HUES48 (cell line): Measurements from ENCODE around the gene LRRFIP1.

Source experiments
- H3K27ac ChIP-seq: one replicate; pipeline ENCODE4 v1.7.0; 2013; ENCODE audit warnings: low read depth, low read length, inconsistent platforms
- H3K27me3 ChIP-seq: 2 replicates; pipeline ENCODE4 v1.6.1; 2013; ENCODE audit warnings: mild to moderate bottlenecking, low read length; ENCODE audit not compliant: control insufficient read depth, insufficient read depth
- H3K36me3 ChIP-seq: 2 replicates; pipeline ENCODE4 v1.6.1; 2013; ENCODE audit warnings: low read length; ENCODE audit not compliant: control insufficient read depth, insufficient read depth
- H3K4me1 ChIP-seq: 2 replicates; pipeline ENCODE4 v1.6.1; 2013; ENCODE audit warnings: mild to moderate bottlenecking, low read length; ENCODE audit not compliant: control insufficient read depth, insufficient read depth
- H3K4me3 ChIP-seq: 2 replicates; pipeline ENCODE4 v1.5.1; 2013; ENCODE audit warnings: mild to moderate bottlenecking, low read depth, low read length
- H3K9ac ChIP-seq: 2 replicates; pipeline ENCODE4 v1.6.1; 2013; ENCODE audit warnings: mild to moderate bottlenecking, low read depth, low read length, moderate library complexity
- H3K9me3 ChIP-seq: 2 replicates; pipeline ENCODE4 v1.6.1; 2013; ENCODE audit warnings: low read length; ENCODE audit not compliant: control insufficient read depth, insufficient read depth

LRRFIP1 gene

GRCh38 chr2:237701859-237702390 is 74.5 kb downstream of the LRRFIP1 start:
- no peaks in the 10 kb centered on the region for H3K27me3 ChIP-seq
- no peaks in the 10 kb centered on the region for H3K36me3 ChIP-seq
- peak overlapping the region; percentile 74 for H3K27ac ChIP-seq
- H3K4me1 ChIP-seq, result peaks cover 42% of the 10 kb centered on the region
- H3K9me3 ChIP-seq, result no peaks in the 10 kb centered on the region
- H3K4me3 ChIP-seq, result peak overlapping the region; percentile 1; the same call in 1 of the 2 replicates
- peak overlapping the region; percentile 15; the same call in 1 of the 2 replicates for H3K9ac ChIP-seq

DNA sequence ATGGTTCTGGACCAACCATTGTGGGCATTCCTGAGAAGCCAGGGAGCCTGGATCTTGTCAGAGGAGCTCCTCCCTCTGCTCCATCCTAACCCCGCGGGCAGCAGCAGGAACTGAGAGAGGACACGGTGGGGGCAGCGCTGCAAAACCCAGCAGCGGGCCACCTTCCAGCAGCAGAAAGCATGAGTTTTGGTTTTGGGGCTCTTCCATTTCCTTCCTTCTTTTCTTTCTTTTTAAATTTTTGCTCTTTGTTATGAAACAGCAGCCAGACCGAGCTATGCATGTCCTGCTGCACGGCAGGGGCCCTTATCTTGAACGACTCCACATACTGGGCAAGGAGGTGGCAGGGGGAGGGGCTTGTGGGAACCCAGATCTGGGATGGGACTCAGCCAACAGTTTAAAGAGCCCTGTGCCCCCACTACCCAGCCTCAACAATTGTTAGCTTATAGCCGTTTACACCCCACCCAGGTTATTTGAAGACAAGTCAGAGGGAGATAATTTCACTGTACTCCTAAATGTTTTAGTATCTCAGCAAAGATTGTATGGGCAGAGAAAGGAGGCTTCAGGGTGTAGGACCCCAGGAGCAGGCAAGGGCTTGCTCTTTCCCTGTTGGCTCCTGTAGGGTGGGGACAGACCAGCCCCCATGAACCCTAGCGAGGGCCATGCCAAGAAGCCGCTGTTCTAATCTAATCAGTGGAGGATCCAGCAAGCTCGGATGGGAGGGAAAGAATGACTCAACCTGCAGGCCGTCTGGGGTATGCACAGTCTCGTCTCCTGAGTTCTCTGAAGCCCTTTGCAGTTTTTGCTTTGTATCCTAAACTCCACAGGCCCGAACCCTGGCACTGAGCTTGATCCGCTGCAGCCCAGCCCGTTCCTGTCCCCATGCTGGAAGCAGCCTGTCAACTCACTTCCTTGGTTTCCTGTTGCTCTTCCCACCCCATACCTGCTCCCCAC is 75.3 kb downstream of the LRRFIP1 start:
- H3K9ac ChIP-seq, result peak overlapping the region; percentile 15

DNA sequence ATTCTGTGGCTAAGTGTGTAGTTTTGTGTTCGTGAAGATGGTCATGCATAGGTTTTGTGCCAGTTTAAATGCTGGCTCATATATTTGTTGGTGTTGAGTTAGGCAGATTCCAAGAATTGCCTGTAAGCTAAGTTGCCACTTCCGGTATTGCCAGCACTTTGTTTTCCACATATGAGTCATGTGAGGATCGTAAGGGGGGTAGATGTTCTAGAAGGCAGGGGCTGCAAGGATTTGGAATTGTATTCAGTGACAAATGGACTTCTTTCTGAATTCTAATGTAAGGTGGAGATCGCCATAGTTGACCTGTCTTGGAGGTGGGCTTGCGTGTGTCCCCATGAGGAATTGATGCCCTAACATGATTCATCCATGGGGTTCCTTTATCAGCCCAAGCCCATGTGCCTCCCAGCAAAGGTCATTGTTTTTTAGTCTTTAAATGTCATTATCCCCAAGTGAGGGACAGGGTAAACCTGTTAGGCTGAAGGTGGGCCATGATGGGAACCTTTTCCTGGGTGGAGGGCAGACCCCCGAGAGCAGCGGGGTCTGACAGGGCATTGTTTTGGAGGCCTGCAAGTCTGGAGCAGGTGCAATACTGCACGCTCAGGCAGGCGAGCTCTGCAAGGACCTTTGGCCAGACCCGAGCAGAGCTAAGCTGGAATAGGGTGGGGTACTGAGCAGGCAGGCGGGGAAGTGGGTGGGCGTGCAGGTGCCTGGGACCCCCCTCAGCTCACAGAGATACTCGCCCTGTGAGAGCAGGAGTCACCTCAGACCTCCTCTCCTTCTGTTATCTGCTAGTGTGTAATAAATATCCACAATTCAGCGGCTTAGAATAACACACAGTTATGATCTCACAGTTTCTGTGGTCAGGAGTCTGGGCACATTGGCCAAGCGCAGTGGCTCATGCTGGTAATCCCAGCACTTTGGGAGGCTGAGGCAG is 77.4 kb downstream of the LRRFIP1 start:
- H3K27ac ChIP-seq, result no peak overlapping the region
- peaks cover 41% of the 10 kb centered on the region for H3K4me1 ChIP-seq
- no peak overlapping the region for H3K9ac ChIP-seq
- no peaks in the 10 kb centered on the region for H3K9me3 ChIP-seq
- peaks cover 9% of the 10 kb centered on the region; the same call in 1 of the 2 replicates for H3K36me3 ChIP-seq
- H3K27me3 ChIP-seq, result no peaks in the 10 kb centered on the region
- H3K4me3 ChIP-seq, result no peak overlapping the region

More for the DNA sequence above, 75.3 kb downstream of the LRRFIP1 start:
- Histone ChIP-seq H3K36me3 (no peaks in the 10 kb centered on the region), H3K4me3 (peak overlapping the region; percentile 1), H3K9me3 (no peaks in the 10 kb centered on the region), H3K27me3 (no peaks in the 10 kb centered on the region), H3K4me1 (peaks cover 42% of the 10 kb centered on the region), H3K27ac (peak overlapping the region; percentile 74)

GRCh38 chr2:237706257-237706656 is 78.9 kb downstream of the LRRFIP1 start:
- Histone ChIP-seq H3K4me1 (peaks cover 26% of the 10 kb centered on the region), H3K27me3 (no peaks in the 10 kb centered on the region), H3K9ac (no peak overlapping the region), H3K4me3 (no peak overlapping the region), H3K36me3 (peaks cover 9% of the 10 kb centered on the region; the same call in 1 of the 2 replicates), H3K9me3 (no peaks in the 10 kb centered on the region), H3K27ac (no peak overlapping the region)

DNA sequence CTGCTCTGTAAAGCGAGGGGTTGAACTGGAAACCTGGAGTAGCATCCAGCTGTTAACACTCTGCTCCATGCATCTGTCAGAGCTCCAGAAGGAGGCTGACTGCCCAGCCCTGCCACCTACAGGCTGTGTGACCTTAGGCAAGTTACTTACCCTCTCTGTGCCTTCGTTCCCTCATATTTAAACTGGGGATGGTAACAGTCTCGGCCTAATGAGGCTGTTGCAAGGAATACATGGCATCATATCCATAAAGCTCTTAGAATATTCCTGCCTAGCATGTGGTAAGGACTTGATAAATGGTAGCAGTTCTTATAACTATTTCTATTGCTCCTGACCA is 80.6 kb downstream of the LRRFIP1 start:
- no peaks in the 10 kb centered on the region for H3K9me3 ChIP-seq
- H3K9ac ChIP-seq, result no peak overlapping the region
- H3K27me3 ChIP-seq, result no peaks in the 10 kb centered on the region
- H3K36me3 ChIP-seq, result peaks cover 9% of the 10 kb centered on the region; the same call in 1 of the 2 replicates
- H3K4me3 ChIP-seq, result no peak overlapping the region
- peaks cover 13% of the 10 kb centered on the region for H3K4me1 ChIP-seq
- no peak overlapping the region for H3K27ac ChIP-seq

GRCh38 chr2:237708491-237708890 is 81.1 kb downstream of the LRRFIP1 start:
- Histone ChIP-seq H3K4me3 (no peak overlapping the region), H3K27me3 (no peaks in the 10 kb centered on the region), H3K4me1 (peaks cover 13% of the 10 kb centered on the region), H3K36me3 (peaks cover 9% of the 10 kb centered on the region; the same call in 1 of the 2 replicates), H3K9ac (no peak overlapping the region), H3K27ac (no peak overlapping the region), H3K9me3 (no peaks in the 10 kb centered on the region)

GRCh38 chr2:237708961-237709360 is 81.6 kb downstream of the LRRFIP1 start:
- H3K27ac ChIP-seq, result no peak overlapping the region
- H3K27me3 ChIP-seq, result no peaks in the 10 kb centered on the region
- H3K4me1 ChIP-seq, result peaks cover 12% of the 10 kb centered on the region; the same call in 1 of the 2 replicates
- no peaks in the 10 kb centered on the region for H3K9me3 ChIP-seq
- H3K4me3 ChIP-seq, result no peak overlapping the region
- no peak overlapping the region for H3K9ac ChIP-seq
- peaks cover 9% of the 10 kb centered on the region; the same call in 1 of the 2 replicates for H3K36me3 ChIP-seq

- Histone ChIP-seq H3K27me3 (no peaks in the 10 kb centered on the region), H3K4me1 (peaks cover 34% of the 10 kb centered on the region), H3K9ac (no peak overlapping the region), H3K9me3 (no peaks in the 10 kb centered on the region), H3K27ac (no peak overlapping the region), H3K36me3 (peaks cover 9% of the 10 kb centered on the region; the same call in 1 of the 2 replicates), H3K4me3 (no peak overlapping the region)
These were observed 84.2 kb downstream of the LRRFIP1 start for GRCh38 chr2:237711458-237712150.

DNA sequence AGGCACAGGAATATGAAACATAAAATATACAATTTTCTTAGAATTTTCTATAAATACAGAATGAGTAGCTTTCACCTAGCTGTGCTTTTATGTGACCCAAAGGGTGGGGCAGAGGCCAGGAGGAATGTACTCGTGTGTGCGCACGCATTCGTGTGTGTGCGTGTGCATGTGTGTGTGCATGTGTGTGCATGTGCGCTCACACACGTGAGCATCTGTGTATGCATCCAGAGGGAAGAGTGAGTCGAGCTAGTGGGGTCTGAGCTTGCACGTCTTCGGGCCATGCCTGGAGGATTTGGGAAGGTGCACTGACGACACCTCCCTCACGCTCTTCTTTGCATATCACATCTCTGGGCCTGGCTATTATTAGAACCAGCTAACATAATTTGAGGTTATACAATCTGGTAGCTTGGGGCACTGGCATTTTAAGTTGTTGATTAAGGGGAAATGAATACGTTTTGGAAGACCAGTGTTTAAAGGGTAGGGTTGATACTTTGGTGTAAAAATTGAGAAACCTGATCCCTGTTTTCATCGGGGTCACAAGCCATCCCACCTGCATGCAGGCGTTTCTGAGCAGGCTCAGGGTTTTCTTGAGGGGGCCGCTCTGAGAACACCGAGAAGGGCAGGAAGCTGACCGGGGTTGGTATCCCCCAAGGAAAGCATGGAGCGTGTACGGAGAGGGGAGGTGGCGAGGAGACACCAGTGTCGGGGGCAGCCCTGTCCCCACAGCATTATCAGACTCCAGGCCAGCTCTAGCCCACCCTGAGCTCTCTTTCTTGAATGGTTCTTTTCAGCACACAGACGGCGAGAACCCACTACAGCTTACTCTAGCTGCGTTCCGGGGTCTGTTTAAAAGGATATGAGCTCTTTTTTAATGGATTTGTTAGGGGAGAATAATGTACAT is 85.3 kb downstream of the LRRFIP1 start:
- no peak overlapping the region for H3K4me3 ChIP-seq
- peaks cover 34% of the 10 kb centered on the region for H3K4me1 ChIP-seq
- H3K27ac ChIP-seq, result no peak overlapping the region
- no peaks in the 10 kb centered on the region for H3K27me3 ChIP-seq
- no peaks in the 10 kb centered on the region for H3K9me3 ChIP-seq
- no peak overlapping the region for H3K9ac ChIP-seq
- H3K36me3 ChIP-seq, result peaks cover 9% of the 10 kb centered on the region; the same call in 1 of the 2 replicates
